DOHH2 (cell line): ENCODE data around the gene SPEM3.

Experiments used
- H3F3A ChIP-seq: fragments of 200-600 bp; sonication (generic), shearing (Covaris generic); 2 replicates; pipeline ENCODE4 v1.6.0; 2016; ENCODE audit warnings: antibody characterized with exemption, mild to moderate bottlenecking; ENCODE audit not compliant: control insufficient read depth, insufficient read depth
- H3K27ac ChIP-seq: fragments of 200-600 bp; sonication (generic); 2 replicates; pipeline ENCODE4 v1.5.1; 2014; ENCODE audit warnings: low read depth, mild to moderate bottlenecking, low read length, moderate library complexity
- H3K27me3 ChIP-seq: fragments of 200-600 bp; sonication (generic); 2 replicates; pipeline ENCODE4 v1.6.1; 2014; ENCODE audit warnings: mild to moderate bottlenecking, low read length, mixed read lengths; ENCODE audit not compliant: control insufficient read depth
- H3K36me3 ChIP-seq: fragments of 200-600 bp; sonication (generic); 2 replicates; pipeline ENCODE4 v1.6.1; 2014; ENCODE audit warnings: mild to moderate bottlenecking, low read length, moderate library complexity, mixed read lengths; ENCODE audit not compliant: control insufficient read depth
- H3K4me1 ChIP-seq: fragments of 200-600 bp; sonication (generic); 2 replicates; pipeline ENCODE4 v1.6.1; 2014; ENCODE audit warnings: mild to moderate bottlenecking, low read length, mixed read lengths; ENCODE audit not compliant: control insufficient read depth
- H3K4me2 ChIP-seq: fragments of 200-600 bp; sonication (generic); 2 replicates; pipeline ENCODE4 v1.6.0; 2014; ENCODE audit warnings: mild to moderate bottlenecking, low read length, moderate library complexity
- H3K4me3 ChIP-seq: fragments of 200-600 bp; sonication (generic); 2 replicates; pipeline ENCODE4 v1.5.1; 2014; ENCODE audit warnings: mild to moderate bottlenecking, low read length, mixed read lengths
- H3K79me2 ChIP-seq: fragments of 200-600 bp; sonication (generic); 2 replicates; pipeline ENCODE4 v1.6.1; 2014; ENCODE audit warnings: mild to moderate bottlenecking, low read length, mixed read lengths; ENCODE audit not compliant: control insufficient read depth
- H3K9me2 ChIP-seq: fragments of 200-600 bp; sonication (generic); replicated peaks from 2 replicates; pipeline ENCODE4 v1.6.1; 2014; ENCODE audit warnings: mild to moderate bottlenecking, low read length, mixed read lengths; ENCODE audit not compliant: control insufficient read depth
- H3K9me3 ChIP-seq: fragments of 200-600 bp; sonication (generic); 2 replicates; pipeline ENCODE4 v1.6.1; 2014; ENCODE audit warnings: antibody characterized with exemption, low read length, mixed read lengths; ENCODE audit not compliant: control insufficient read depth, insufficient read depth
- H4K20me1 ChIP-seq: fragments of 200-600 bp; sonication (generic); 2 replicates; pipeline ENCODE4 v1.6.0; 2014; ENCODE audit warnings: low read depth, mild to moderate bottlenecking, antibody characterized with exemption, low read length, moderate library complexity; ENCODE audit not compliant: control insufficient read depth, insufficient read depth
- EZH2phosphoT487 ChIP-seq: fragments of 200-600 bp; sonication (generic); IDR thresholded peaks from 2 replicates; pipeline ENCODE4 v1.6.1; 2017; ENCODE audit warnings: borderline replicate concordance, mild to moderate bottlenecking, antibody characterized with exemption, low read length, moderate library complexity, mixed read lengths
- TF ChIP-seq, protein P1 (sequence below): fragments of 200-600 bp; sonication (generic); IDR thresholded peaks from one replicate; pipeline ENCODE4 v1.5.1; 2014; ENCODE audit warnings: antibody characterized with exemption, mild to moderate bottlenecking, low read depth, low read length; ENCODE audit not compliant: poor library complexity, severe bottlenecking

SPEM3 gene

GRCh38 chr17:7403977-7404736, 24.5 kb upstream of the SPEM3 start, which contains the start of gene TMEM256:
TSS of gene TMEM256 (minus strand) at chr17:7404097. CDS start at chr17:7404084, 13 bp downstream.
- Histone ChIP-seq H3K4me3 (peak within 1 kb of the TSS; percentile 73), H3K9me2 (no peaks in the 10 kb centered on the region), H3K27ac (peak within 1 kb of the TSS; percentile 39; the same call in 1 of the 2 replicates), H3K36me3 (peaks cover 4% of the 10 kb centered on the region; the same call in 1 of the 2 replicates), H3K9me3 (no peaks in the 10 kb centered on the region), H3K27me3 (no peaks in the 10 kb centered on the region), H3K4me2 (peak within 1 kb of the TSS; percentile 89), H3F3A (peaks cover 5% of the 10 kb centered on the region; the same call in 1 of the 2 replicates), H3K79me2 (peaks cover 9% of the 10 kb centered on the region), H3K4me1 (peaks cover 11% of the 10 kb centered on the region), H4K20me1 (no peaks in the 10 kb centered on the region)
- no peak for TF ChIP-seq EZH2phosphoT487
- TF ChIP-seq, protein P1, sequence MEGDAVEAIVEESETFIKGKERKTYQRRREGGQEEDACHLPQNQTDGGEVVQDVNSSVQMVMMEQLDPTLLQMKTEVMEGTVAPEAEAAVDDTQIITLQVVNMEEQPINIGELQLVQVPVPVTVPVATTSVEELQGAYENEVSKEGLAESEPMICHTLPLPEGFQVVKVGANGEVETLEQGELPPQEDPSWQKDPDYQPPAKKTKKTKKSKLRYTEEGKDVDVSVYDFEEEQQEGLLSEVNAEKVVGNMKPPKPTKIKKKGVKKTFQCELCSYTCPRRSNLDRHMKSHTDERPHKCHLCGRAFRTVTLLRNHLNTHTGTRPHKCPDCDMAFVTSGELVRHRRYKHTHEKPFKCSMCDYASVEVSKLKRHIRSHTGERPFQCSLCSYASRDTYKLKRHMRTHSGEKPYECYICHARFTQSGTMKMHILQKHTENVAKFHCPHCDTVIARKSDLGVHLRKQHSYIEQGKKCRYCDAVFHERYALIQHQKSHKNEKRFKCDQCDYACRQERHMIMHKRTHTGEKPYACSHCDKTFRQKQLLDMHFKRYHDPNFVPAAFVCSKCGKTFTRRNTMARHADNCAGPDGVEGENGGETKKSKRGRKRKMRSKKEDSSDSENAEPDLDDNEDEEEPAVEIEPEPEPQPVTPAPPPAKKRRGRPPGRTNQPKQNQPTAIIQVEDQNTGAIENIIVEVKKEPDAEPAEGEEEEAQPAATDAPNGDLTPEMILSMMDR, result no peak

GRCh38 chr17:7404737-7405349, 23.8 kb upstream of the SPEM3 start:
- Histone ChIP-seq H3K79me2 (peaks cover 9% of the 10 kb centered on the region), H3K9me2 (no peaks in the 10 kb centered on the region), H3K9me3 (no peaks in the 10 kb centered on the region), H3K36me3 (peaks cover 4% of the 10 kb centered on the region; the same call in 1 of the 2 replicates), H3K4me3 (peak overlapping the region; percentile 73), H3K4me2 (peak overlapping the region; percentile 89), H3F3A (0 out of 2 replicates have a peak, but pooled peaks cover 2% of the 10 kb centered on the region), H3K27me3 (no peaks in the 10 kb centered on the region), H3K4me1 (peaks cover 11% of the 10 kb centered on the region), H4K20me1 (no peaks in the 10 kb centered on the region), H3K27ac (no peak overlapping the region)
- TF ChIP-seq, protein P1, result no peak
- TF ChIP-seq EZH2phosphoT487, result no peak

GRCh38 chr17:7405350-7406234, 23.1 kb upstream of the SPEM3 start:
- peak overlapping the region; percentile 73 for H3K4me3 ChIP-seq
- H3K27ac ChIP-seq, result no peak overlapping the region

More at GRCh38 chr17:7405350-7406234, 23.1 kb upstream of the SPEM3 start:
- Histone ChIP-seq H3K4me2 (peak overlapping the region; percentile 89), H3F3A (0 out of 2 replicates have a peak, but pooled peaks cover 2% of the 10 kb centered on the region), H3K9me3 (no peaks in the 10 kb centered on the region), H3K79me2 (peaks cover 9% of the 10 kb centered on the region), H3K4me1 (peaks cover 11% of the 10 kb centered on the region), H3K9me2 (no peaks in the 10 kb centered on the region), H4K20me1 (no peaks in the 10 kb centered on the region), H3K27me3 (no peaks in the 10 kb centered on the region), H3K36me3 (peaks cover 4% of the 10 kb centered on the region; the same call in 1 of the 2 replicates)
- TF ChIP-seq, protein P1, result no peak
- no peak for TF ChIP-seq EZH2phosphoT487
